Ovary (tissue), 3 donors: ENCODE results near the gene TMEM117.

Source experiments
- CTCF ChIP-seq, 3 donors: fragments of 450-650 bp in 2 of 3; fragments of 200-600 bp in 1 of 3; IDR thresholded peaks; one replicate each; pipeline versions ENCODE4 v1.5.1 to v1.8.0; 2016 to 2022; ENCODE audit warnings: antibody characterized with exemption in 3 of 3, mild to moderate bottlenecking in 1 of 3
- POLR2A ChIP-seq: fragments of 450-650 bp; IDR thresholded peaks from one replicate; pipeline ENCODE4 v1.6.1; 2017; ENCODE audit warnings: antibody characterized with exemption, mild to moderate bottlenecking, moderate library complexity
- donor health status: DM: no; HTN: no; CAD: no.

DNA sequence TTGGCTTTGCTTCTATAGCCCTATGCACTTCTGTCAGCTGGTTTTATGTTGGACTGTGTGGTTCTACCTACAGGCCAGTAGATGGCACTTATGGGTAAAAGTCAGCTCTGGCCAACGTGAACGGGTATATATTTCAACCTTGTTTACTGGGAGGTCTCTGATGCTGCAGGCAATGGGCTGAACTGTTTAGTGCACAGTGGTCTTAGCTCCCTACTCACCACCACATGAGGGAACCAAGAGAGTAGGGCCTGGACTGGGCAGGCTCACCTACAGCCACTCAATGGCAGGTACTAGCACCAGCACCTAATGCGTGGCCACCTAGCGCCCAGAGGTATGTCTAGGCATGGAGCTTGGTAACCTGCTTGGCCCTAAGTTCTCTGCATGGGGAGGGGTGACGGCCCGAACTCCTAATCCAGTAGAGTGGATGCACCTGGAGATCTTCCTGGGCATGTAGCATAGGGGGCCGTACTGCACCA, 481.8 kb downstream of the TMEM117 start:
- no peak for TF ChIP-seq CTCF (IDR thresholded peaks at IDR 0.05)
- TF ChIP-seq POLR2A: no peak
